Measurements from ENCODE around the gene ADAMTS8.

DNA sequence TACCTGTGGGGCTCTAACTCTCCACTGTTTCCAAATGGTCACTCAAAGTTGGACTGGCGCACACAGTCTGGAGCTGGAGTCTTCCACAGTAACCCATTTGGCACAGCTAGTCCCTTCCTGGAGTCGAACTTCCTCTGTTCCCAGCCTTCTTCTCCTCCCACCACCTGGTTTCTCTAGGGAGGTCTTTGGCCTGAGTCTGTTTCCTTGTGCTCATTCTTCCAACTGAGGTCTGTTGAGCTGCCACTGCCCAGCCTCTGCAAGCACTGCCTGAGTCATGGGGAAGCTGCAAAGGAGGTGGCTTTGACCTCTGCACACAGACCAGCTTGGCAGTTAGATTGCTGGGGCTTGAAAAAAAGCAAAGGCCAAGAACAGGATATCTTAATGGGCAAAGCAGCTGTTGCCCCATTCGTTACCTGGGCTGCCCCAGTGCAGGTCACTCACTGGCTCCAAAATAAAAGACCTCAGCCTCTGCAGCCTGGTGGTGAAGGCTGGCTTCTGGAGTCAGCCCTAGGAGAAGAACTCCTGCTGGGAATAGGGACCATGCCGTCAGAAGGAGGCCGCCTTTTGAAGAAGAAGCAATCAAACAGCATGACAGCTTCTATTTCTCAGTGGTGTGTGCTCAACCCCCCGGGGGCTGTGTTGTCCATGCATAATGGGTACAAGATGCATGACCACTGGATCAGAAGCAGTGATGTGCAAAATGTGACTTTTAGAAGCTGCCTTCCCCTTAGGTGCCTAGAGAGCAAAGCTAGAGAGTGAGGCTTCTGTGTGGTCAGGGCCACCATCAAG is 23.0 kb upstream of the ADAMTS8 start:
- TF ChIP-seq, protein P1, sequence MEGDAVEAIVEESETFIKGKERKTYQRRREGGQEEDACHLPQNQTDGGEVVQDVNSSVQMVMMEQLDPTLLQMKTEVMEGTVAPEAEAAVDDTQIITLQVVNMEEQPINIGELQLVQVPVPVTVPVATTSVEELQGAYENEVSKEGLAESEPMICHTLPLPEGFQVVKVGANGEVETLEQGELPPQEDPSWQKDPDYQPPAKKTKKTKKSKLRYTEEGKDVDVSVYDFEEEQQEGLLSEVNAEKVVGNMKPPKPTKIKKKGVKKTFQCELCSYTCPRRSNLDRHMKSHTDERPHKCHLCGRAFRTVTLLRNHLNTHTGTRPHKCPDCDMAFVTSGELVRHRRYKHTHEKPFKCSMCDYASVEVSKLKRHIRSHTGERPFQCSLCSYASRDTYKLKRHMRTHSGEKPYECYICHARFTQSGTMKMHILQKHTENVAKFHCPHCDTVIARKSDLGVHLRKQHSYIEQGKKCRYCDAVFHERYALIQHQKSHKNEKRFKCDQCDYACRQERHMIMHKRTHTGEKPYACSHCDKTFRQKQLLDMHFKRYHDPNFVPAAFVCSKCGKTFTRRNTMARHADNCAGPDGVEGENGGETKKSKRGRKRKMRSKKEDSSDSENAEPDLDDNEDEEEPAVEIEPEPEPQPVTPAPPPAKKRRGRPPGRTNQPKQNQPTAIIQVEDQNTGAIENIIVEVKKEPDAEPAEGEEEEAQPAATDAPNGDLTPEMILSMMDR (conservative IDR thresholded peaks at IDR 0.05; ENCODE audit: low read depth, low read length) = no peak
- TF ChIP-seq EZH2phosphoT487 (IDR thresholded peaks at IDR 0.05; ENCODE audit: borderline replicate concordance, low read length) (no peak), EZH2 (IDR thresholded peaks at IDR 0.05; ENCODE audit: low read length, unreplicated experiment) (no peak)

All from PC-3 (cell line).